Astrocyte (in vitro differentiated cells and primary cell): ENCODE data around the gene CPXM1.

Source experiments
- EZH2 ChIP-seq: IDR thresholded peaks from 2 replicates; pipeline ENCODE4 v1.6.1; 2012; ENCODE audit warnings: mild to moderate bottlenecking, low read length, inconsistent platforms; ENCODE audit not compliant: insufficient read depth
- TF ChIP-seq, protein P1 (sequence below): IDR thresholded peaks from 2 replicates; pipeline ENCODE4 v1.5.1; 2011; ENCODE audit warnings: low read depth, mild to moderate bottlenecking, inconsistent platforms, low read length, moderate library complexity; ENCODE audit not compliant: insufficient read depth

DNA sequence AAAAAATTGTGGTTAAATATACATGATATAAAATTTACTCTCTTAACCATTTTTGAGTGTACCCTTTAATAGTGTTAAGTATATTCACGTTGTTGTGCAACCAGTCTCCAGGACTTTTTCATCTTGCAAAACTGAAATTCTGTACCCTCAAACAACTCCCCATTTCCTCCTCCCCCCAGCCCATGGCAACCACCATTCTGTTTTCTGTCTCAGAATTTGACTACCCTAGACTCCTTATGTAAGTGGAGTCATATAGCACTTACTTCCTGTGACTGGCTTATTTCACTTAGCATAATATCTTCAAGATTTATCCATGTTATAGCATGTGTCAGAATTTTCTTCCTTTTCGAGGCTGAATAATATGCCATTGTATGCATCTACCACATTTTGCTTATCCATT is 45.2 kb upstream of the CPXM1 start:
- TF ChIP-seq, protein P1, sequence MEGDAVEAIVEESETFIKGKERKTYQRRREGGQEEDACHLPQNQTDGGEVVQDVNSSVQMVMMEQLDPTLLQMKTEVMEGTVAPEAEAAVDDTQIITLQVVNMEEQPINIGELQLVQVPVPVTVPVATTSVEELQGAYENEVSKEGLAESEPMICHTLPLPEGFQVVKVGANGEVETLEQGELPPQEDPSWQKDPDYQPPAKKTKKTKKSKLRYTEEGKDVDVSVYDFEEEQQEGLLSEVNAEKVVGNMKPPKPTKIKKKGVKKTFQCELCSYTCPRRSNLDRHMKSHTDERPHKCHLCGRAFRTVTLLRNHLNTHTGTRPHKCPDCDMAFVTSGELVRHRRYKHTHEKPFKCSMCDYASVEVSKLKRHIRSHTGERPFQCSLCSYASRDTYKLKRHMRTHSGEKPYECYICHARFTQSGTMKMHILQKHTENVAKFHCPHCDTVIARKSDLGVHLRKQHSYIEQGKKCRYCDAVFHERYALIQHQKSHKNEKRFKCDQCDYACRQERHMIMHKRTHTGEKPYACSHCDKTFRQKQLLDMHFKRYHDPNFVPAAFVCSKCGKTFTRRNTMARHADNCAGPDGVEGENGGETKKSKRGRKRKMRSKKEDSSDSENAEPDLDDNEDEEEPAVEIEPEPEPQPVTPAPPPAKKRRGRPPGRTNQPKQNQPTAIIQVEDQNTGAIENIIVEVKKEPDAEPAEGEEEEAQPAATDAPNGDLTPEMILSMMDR: no peak
- TF ChIP-seq EZH2: no peak
